Activated naive CD4-positive, alpha-beta T cell treated with anti-CD3 and anti-CD28 coated beads, Interleukin-2, amount 50 U/mL, for 24 hours (primary cell): ENCODE results near the gene DPP6.

Experiments used
- H3K27ac Mint-ChIP-seq: one replicate; pipeline ENCODE4 v1.8.0; 2021; ENCODE audit warnings: mild to moderate bottlenecking, mixed read lengths
- H3K27me3 Mint-ChIP-seq: one replicate; pipeline ENCODE4 v1.8.0; 2021; ENCODE audit warnings: mixed read lengths
- H3K36me3 Mint-ChIP-seq: one replicate; pipeline ENCODE4 v1.8.0; 2021; ENCODE audit warnings: mixed read lengths
- H3K4me1 Mint-ChIP-seq: one replicate; pipeline ENCODE4 v1.8.0; 2021; ENCODE audit warnings: mixed read lengths
- H3K4me3 Mint-ChIP-seq: one replicate; pipeline ENCODE4 v1.8.0; 2021; ENCODE audit warnings: mild to moderate bottlenecking, mixed read lengths
- H3K9me3 Mint-ChIP-seq: one replicate; pipeline ENCODE4 v1.8.0; 2021; ENCODE audit warnings: mixed read lengths

Gene DPP6

GRCh38 chr7:154598396-154598795 is 546.2 kb downstream of the DPP6 start:
- H3K4me1 Mint-ChIP-seq = no peaks in the 10 kb centered on the region
- no peaks in the 10 kb centered on the region for H3K9me3 Mint-ChIP-seq
- no peaks in the 10 kb centered on the region for H3K27me3 Mint-ChIP-seq
- no peak overlapping the region for H3K27ac Mint-ChIP-seq
- H3K36me3 Mint-ChIP-seq = no peaks in the 10 kb centered on the region
- H3K4me3 Mint-ChIP-seq = no peak overlapping the region

- Mint-ChIP-seq H3K4me1 (no peaks in the 10 kb centered on the region), H3K9me3 (no peaks in the 10 kb centered on the region), H3K4me3 (no peak overlapping the region), H3K27me3 (no peaks in the 10 kb centered on the region), H3K27ac (no peak overlapping the region), H3K36me3 (no peaks in the 10 kb centered on the region)
Measured at GRCh38 chr7:154598864-154599263, 546.7 kb downstream of the DPP6 start.

GRCh38 chr7:154610903-154611302 is 558.7 kb downstream of the DPP6 start:
- Mint-ChIP-seq H3K4me1 (no peaks in the 10 kb centered on the region), H3K9me3 (no peaks in the 10 kb centered on the region), H3K36me3 (no peaks in the 10 kb centered on the region), H3K4me3 (no peak overlapping the region), H3K27ac (no peak overlapping the region), H3K27me3 (no peaks in the 10 kb centered on the region)

- Mint-ChIP-seq H3K4me1 (no peaks in the 10 kb centered on the region), H3K36me3 (no peaks in the 10 kb centered on the region), H3K4me3 (no peak overlapping the region), H3K9me3 (no peaks in the 10 kb centered on the region), H3K27ac (no peak overlapping the region), H3K27me3 (no peaks in the 10 kb centered on the region)
Measured at GRCh38 chr7:154613811-154614210, 561.6 kb downstream of the DPP6 start.

GRCh38 chr7:154620141-154620755 is 568.0 kb downstream of the DPP6 start:
- Mint-ChIP-seq H3K27me3 (peaks cover 2% of the 10 kb centered on the region), H3K4me3 (no peak overlapping the region), H3K27ac (no peak overlapping the region), H3K36me3 (peaks cover 1% of the 10 kb centered on the region), H3K4me1 (no peaks in the 10 kb centered on the region), H3K9me3 (peaks cover 8% of the 10 kb centered on the region)

- Mint-ChIP-seq H3K9me3 (peaks cover 13% of the 10 kb centered on the region), H3K36me3 (peaks cover 1% of the 10 kb centered on the region), H3K4me1 (no peaks in the 10 kb centered on the region), H3K27ac (no peak overlapping the region), H3K27me3 (peaks cover 2% of the 10 kb centered on the region), H3K4me3 (no peak overlapping the region)
Measured at GRCh38 chr7:154623399-154623798, 571.2 kb downstream of the DPP6 start.

- Mint-ChIP-seq H3K4me3 (no peak overlapping the region), H3K4me1 (no peaks in the 10 kb centered on the region), H3K9me3 (peaks cover 5% of the 10 kb centered on the region), H3K36me3 (no peaks in the 10 kb centered on the region), H3K27ac (no peak overlapping the region), H3K27me3 (peaks cover 1% of the 10 kb centered on the region)
Measured at GRCh38 chr7:154627646-154628290, 575.6 kb downstream of the DPP6 start.

GRCh38 chr7:154628556-154628955 is 576.4 kb downstream of the DPP6 start:
- H3K27me3 Mint-ChIP-seq = peaks cover 1% of the 10 kb centered on the region
- H3K4me3 Mint-ChIP-seq = no peak overlapping the region
- no peak overlapping the region for H3K27ac Mint-ChIP-seq
- H3K9me3 Mint-ChIP-seq = peaks cover 5% of the 10 kb centered on the region
- H3K4me1 Mint-ChIP-seq = no peaks in the 10 kb centered on the region
- no peaks in the 10 kb centered on the region for H3K36me3 Mint-ChIP-seq

- Mint-ChIP-seq H3K27ac (no peak overlapping the region), H3K4me3 (no peak overlapping the region), H3K9me3 (peaks cover 15% of the 10 kb centered on the region), H3K36me3 (no peaks in the 10 kb centered on the region), H3K27me3 (peaks cover 1% of the 10 kb centered on the region), H3K4me1 (no peaks in the 10 kb centered on the region)
Measured at GRCh38 chr7:154631162-154631561, 579.0 kb downstream of the DPP6 start.

GRCh38 chr7:154633641-154634040 is 581.4 kb downstream of the DPP6 start:
- no peaks in the 10 kb centered on the region for H3K4me1 Mint-ChIP-seq

GRCh38 chr7:154638286-154638685 is 586.1 kb downstream of the DPP6 start:
- Mint-ChIP-seq H3K27ac (no peak overlapping the region), H3K27me3 (no peaks in the 10 kb centered on the region), H3K4me3 (no peak overlapping the region), H3K4me1 (no peaks in the 10 kb centered on the region), H3K36me3 (no peaks in the 10 kb centered on the region), H3K9me3 (peaks cover 10% of the 10 kb centered on the region)

More at GRCh38 chr7:154633641-154634040, 581.4 kb downstream of the DPP6 start:
- Mint-ChIP-seq H3K9me3 (peaks cover 10% of the 10 kb centered on the region), H3K27ac (no peak overlapping the region), H3K36me3 (no peaks in the 10 kb centered on the region), H3K27me3 (peaks cover 1% of the 10 kb centered on the region), H3K4me3 (no peak overlapping the region)

GRCh38 chr7:154640266-154640865 is 588.2 kb downstream of the DPP6 start:
- Mint-ChIP-seq H3K9me3 (peaks cover 5% of the 10 kb centered on the region), H3K27ac (no peak overlapping the region), H3K4me1 (no peaks in the 10 kb centered on the region), H3K36me3 (no peaks in the 10 kb centered on the region), H3K27me3 (no peaks in the 10 kb centered on the region), H3K4me3 (no peak overlapping the region)

- Mint-ChIP-seq H3K36me3 (no peaks in the 10 kb centered on the region), H3K27me3 (no peaks in the 10 kb centered on the region), H3K9me3 (peaks cover 3% of the 10 kb centered on the region), H3K4me3 (no peak overlapping the region), H3K4me1 (no peaks in the 10 kb centered on the region), H3K27ac (no peak overlapping the region)
Measured at GRCh38 chr7:154640917-154641316, 588.7 kb downstream of the DPP6 start.

- no peak overlapping the region for H3K4me3 Mint-ChIP-seq
- H3K9me3 Mint-ChIP-seq = no peaks in the 10 kb centered on the region
- H3K27me3 Mint-ChIP-seq = no peaks in the 10 kb centered on the region
- H3K4me1 Mint-ChIP-seq = no peaks in the 10 kb centered on the region
- no peaks in the 10 kb centered on the region for H3K36me3 Mint-ChIP-seq
- no peak overlapping the region for H3K27ac Mint-ChIP-seq
Measured at GRCh38 chr7:154644366-154644765, 592.2 kb downstream of the DPP6 start.

- Mint-ChIP-seq H3K36me3 (no peaks in the 10 kb centered on the region), H3K4me1 (no peaks in the 10 kb centered on the region), H3K9me3 (no peaks in the 10 kb centered on the region), H3K27ac (no peak overlapping the region), H3K27me3 (no peaks in the 10 kb centered on the region), H3K4me3 (no peak overlapping the region)
Measured at GRCh38 chr7:154646126-154647013, 594.2 kb downstream of the DPP6 start.

- Mint-ChIP-seq H3K36me3 (no peaks in the 10 kb centered on the region), H3K27me3 (no peaks in the 10 kb centered on the region), H3K4me1 (no peaks in the 10 kb centered on the region), H3K4me3 (no peak overlapping the region), H3K9me3 (no peaks in the 10 kb centered on the region), H3K27ac (no peak overlapping the region)
Measured at GRCh38 chr7:154647625-154648024, 595.4 kb downstream of the DPP6 start.
